SU-DHL-6 (cell line): Measurements from ENCODE around the gene LHPP.

Source experiments
- H2AFZ ChIP-seq: fragments of 200-600 bp; sonication (generic); 2 replicates; pipeline ENCODE4 v1.6.1; 2014; ENCODE audit warnings: low read depth, mild to moderate bottlenecking, moderate library complexity, mixed read lengths, antibody characterized with exemption, low read length; ENCODE audit not compliant: severe bottlenecking
- H3F3A ChIP-seq: fragments of 200-600 bp; shearing (Covaris generic); 2 replicates; pipeline ENCODE4 v1.6.0; 2016; ENCODE audit warnings: antibody characterized with exemption, mild to moderate bottlenecking; ENCODE audit not compliant: insufficient read depth
- H3K27ac ChIP-seq: fragments of 200-600 bp; sonication (generic); 2 replicates; pipeline ENCODE4 v1.5.1; 2016; ENCODE audit warnings: low read depth, mild to moderate bottlenecking, low read length, moderate library complexity, mixed read lengths
- H3K27me3 ChIP-seq: fragments of 200-600 bp; sonication (generic), shearing (Covaris generic); 2 replicates; pipeline ENCODE4 v1.6.0; 2014; ENCODE audit warnings: mild to moderate bottlenecking, low read length
- H3K36me3 ChIP-seq: fragments of 200-600 bp; sonication (generic); 2 replicates; pipeline ENCODE4 v1.6.1; 2014; ENCODE audit warnings: mild to moderate bottlenecking, low read length, mixed read lengths
- H3K4me2 ChIP-seq: fragments of 300-600, 200-600 bp; shearing (Covaris generic), sonication (generic); 2 replicates; pipeline ENCODE4 v1.6.0; 2014; ENCODE audit warnings: low read length, low read depth, mild to moderate bottlenecking; ENCODE audit not compliant: poor library complexity, severe bottlenecking
- H3K4me3 ChIP-seq: fragments of 200-600 bp; sonication (generic); 2 replicates; pipeline ENCODE4 v1.5.1; 2014; ENCODE audit warnings: antibody characterized with exemption, low read length, mild to moderate bottlenecking, mixed read lengths; ENCODE audit not compliant: insufficient read depth, poor library complexity, severe bottlenecking
- H3K79me2 ChIP-seq: fragments of 200-600 bp; sonication (generic); 2 replicates; pipeline ENCODE4 v1.6.1; 2014; ENCODE audit warnings: mild to moderate bottlenecking, low read length, moderate library complexity; ENCODE audit not compliant: insufficient read depth
- H3K9ac ChIP-seq: fragments of 200-600 bp; sonication (generic); 2 replicates; pipeline ENCODE4 v1.7.0; 2014; ENCODE audit warnings: mild to moderate bottlenecking, low read length
- H3K9me2 ChIP-seq: fragments of 200-600 bp; sonication (generic); replicated peaks from 2 replicates; pipeline ENCODE4 v1.6.1; 2014; ENCODE audit warnings: low read length; ENCODE audit not compliant: insufficient read depth
- H3K9me3 ChIP-seq: fragments of 200-600 bp; sonication (generic); 2 replicates; pipeline ENCODE4 v1.6.1; 2014; ENCODE audit warnings: low read length, mixed read lengths; ENCODE audit not compliant: insufficient read depth
- H4K20me1 ChIP-seq: fragments of 200-600 bp; sonication (generic); 2 replicates; pipeline ENCODE4 v1.6.1; 2014; ENCODE audit warnings: low read depth, mild to moderate bottlenecking, antibody characterized with exemption, low read length, moderate library complexity, mixed read lengths
- CTCF ChIP-seq: fragments of 200-600 bp; sonication (generic); IDR thresholded peaks from one replicate; pipeline ENCODE4 v1.5.1; 2017; ENCODE audit warnings: antibody characterized with exemption, mild to moderate bottlenecking, low read length, moderate library complexity; ENCODE audit not compliant: insufficient read depth, poor library complexity, severe bottlenecking
- EZH2phosphoT487 ChIP-seq: fragments of 200-600 bp; sonication (generic), shearing (Covaris generic); conservative IDR thresholded peaks from 2 replicates; pipeline ENCODE4 v1.6.1; 2018; ENCODE audit warnings: mild to moderate bottlenecking, antibody characterized with exemption, low read length, moderate library complexity, mixed read lengths

LHPP gene

GRCh38 chr10:124517461-124517860 is 55.8 kb downstream of the LHPP start:
- H3K9me3 ChIP-seq: no peaks in the 10 kb centered on the region
- H3K4me2 ChIP-seq: no peak overlapping the region
- no peak overlapping the region for H3K4me3 ChIP-seq
- H4K20me1 ChIP-seq: no peaks in the 10 kb centered on the region
- no peaks in the 10 kb centered on the region for H3K79me2 ChIP-seq
- H3F3A ChIP-seq: no peaks in the 10 kb centered on the region
- H2AFZ ChIP-seq: no peak overlapping the region
- no peaks in the 10 kb centered on the region for H3K9me2 ChIP-seq
- H3K27me3 ChIP-seq: no peaks in the 10 kb centered on the region
- TF ChIP-seq EZH2phosphoT487 (no peak), CTCF (no peak)
- H3K27ac ChIP-seq: no peak overlapping the region
- H3K36me3 ChIP-seq: no peaks in the 10 kb centered on the region
- H3K9ac ChIP-seq: no peak overlapping the region

GRCh38 chr10:124517931-124518330 is 56.3 kb downstream of the LHPP start:
- H3K27me3 ChIP-seq: no peaks in the 10 kb centered on the region
- H3K9me2 ChIP-seq: no peaks in the 10 kb centered on the region
- H3F3A ChIP-seq: no peaks in the 10 kb centered on the region
- H4K20me1 ChIP-seq: no peaks in the 10 kb centered on the region
- no peak overlapping the region for H3K4me2 ChIP-seq
- H3K36me3 ChIP-seq: no peaks in the 10 kb centered on the region
- H3K9ac ChIP-seq: no peak overlapping the region
- no peaks in the 10 kb centered on the region for H3K79me2 ChIP-seq
- H3K27ac ChIP-seq: no peak overlapping the region
- TF ChIP-seq EZH2phosphoT487: no peak
- H3K4me3 ChIP-seq: no peak overlapping the region
- no peak overlapping the region for H2AFZ ChIP-seq
- no peaks in the 10 kb centered on the region for H3K9me3 ChIP-seq

GRCh38 chr10:124518366-124518765 is 56.7 kb downstream of the LHPP start:
- H2AFZ ChIP-seq: no peak overlapping the region

More at GRCh38 chr10:124518366-124518765, 56.7 kb downstream of the LHPP start:
- no peak for TF ChIP-seq EZH2phosphoT487
- no peak for TF ChIP-seq CTCF
- H3F3A ChIP-seq: no peaks in the 10 kb centered on the region
- H3K9me3 ChIP-seq: no peaks in the 10 kb centered on the region
- no peak overlapping the region for H3K27ac ChIP-seq
- no peaks in the 10 kb centered on the region for H3K79me2 ChIP-seq
- no peak overlapping the region for H3K4me3 ChIP-seq
- no peaks in the 10 kb centered on the region for H3K27me3 ChIP-seq
- H3K9me2 ChIP-seq: no peaks in the 10 kb centered on the region
- no peaks in the 10 kb centered on the region for H4K20me1 ChIP-seq
- no peak overlapping the region for H3K4me2 ChIP-seq
- H3K9ac ChIP-seq: no peak overlapping the region
- no peaks in the 10 kb centered on the region for H3K36me3 ChIP-seq
